Right lobe of liver (tissue), 4 donors: ENCODE measurements around the gene ZC3H7A.

ENCODE experiments used
- CTCF ChIP-seq, 4 donors: fragments of 200-600 bp in 3 of 4; fragments of 450-650 bp in 1 of 4; IDR thresholded peaks; one replicate each; pipeline versions ENCODE4 v1.5.1 to v1.8.0; 2016 to 2022; ENCODE audit warnings: antibody characterized with exemption in 4 of 4, mild to moderate bottlenecking in 2 of 4
- POLR2A ChIP-seq: fragments of 450-650 bp; IDR thresholded peaks from one replicate; pipeline ENCODE4 v1.6.1; 2017; ENCODE audit warnings: antibody characterized with exemption, mild to moderate bottlenecking
- donor health status: DM: no; HTN: no; CAD: no.
- donor health status: DM: no; HTN: no; CAD: no.
- donor health status: DM: no; HTN: yes; CAD: no.

- TF ChIP-seq CTCF (IDR thresholded peaks at IDR 0.05) (no peak), POLR2A (no peak)
Measured at GRCh38 chr16:11801481-11802021, 4.5 kb upstream of the ZC3H7A start.
